ENCODE results near the gene TACC3.

TACC3 gene

DNA sequence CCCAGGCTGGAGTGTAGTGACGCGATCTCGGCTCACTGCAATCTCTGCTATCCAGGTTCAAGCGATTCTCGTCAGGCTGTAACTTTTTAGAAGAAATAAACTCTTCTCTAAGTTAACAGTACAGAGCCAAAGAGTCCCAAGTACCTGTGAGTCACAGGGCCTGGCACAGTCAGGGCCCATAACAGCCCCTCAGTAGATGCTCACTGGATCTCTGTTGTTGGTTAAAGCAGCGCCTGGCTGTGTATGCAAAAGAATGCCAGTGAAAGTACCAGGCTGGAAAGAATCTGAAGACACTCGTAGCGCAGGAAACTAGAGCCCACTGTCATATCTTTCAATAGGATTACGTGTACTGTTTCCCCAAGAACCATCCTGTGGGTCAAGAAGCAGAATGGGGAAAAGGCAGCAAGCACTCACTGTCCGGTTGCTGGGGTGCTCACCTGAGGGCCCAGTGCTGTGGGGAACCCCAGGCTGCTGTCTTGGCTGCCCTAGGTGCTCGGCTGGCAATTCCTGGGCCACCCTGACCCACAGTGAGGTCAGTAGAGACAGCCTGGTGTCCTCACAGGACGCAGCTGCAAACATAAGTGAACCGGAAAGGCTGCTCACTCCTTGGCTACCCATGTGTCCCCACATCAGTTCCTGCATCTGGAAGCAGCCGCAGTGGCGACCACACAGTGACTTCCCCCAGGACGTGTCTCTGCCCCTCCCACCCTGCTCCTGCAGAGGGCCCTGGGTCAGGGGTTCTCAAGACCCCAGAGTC, 6.1 kb upstream of the TACC3 start:
- no peaks in the 10 kb centered on the region for H3K4me1 ChIP-seq (ENCODE audit: control insufficient read depth, insufficient read depth, low read length)
- no peak for TF ChIP-seq SP2 (tag by site-specific recombination; IDR thresholded peaks at IDR 0.05)
- ChIA-PET POLR2A (interaction anchor here (0.7 kb wide), 1 partner anchor 19 kb away, joined by 3 read pairs; no protein-coding TSS in a partner anchor), CTCF (interaction anchor here (3.4 kb wide), 1 partner anchor 22 kb away, joined by 14 read pairs; no protein-coding TSS in a partner anchor)
- H3K36me3 ChIP-seq (ENCODE audit: control insufficient read depth in 2 of 2, insufficient read depth in 1 of 2, low read length in 2 of 2) = peaks cover 0 to 43% of the 10 kb centered on the region in 2 experiments; a peak in 2 of 3 replicates
- H3K9me3 ChIP-seq (ENCODE audit: control insufficient read depth, insufficient read depth, low read depth, low read length) = no peaks in the 10 kb centered on the region
- peak overlapping the region; percentile 4; the same call in 1 of the 2 replicates for H3K27ac ChIP-seq (ENCODE audit: extremely low read depth, low read depth, low read length)
- H3K4me3 ChIP-seq (ENCODE audit: low read depth, low read length) = no peak overlapping the region

GRCh38 chr4:1716065-1716945, 5.0 kb upstream of the TACC3 start:
- Histone ChIP-seq H3K9me3 (ENCODE audit: control insufficient read depth, insufficient read depth, low read depth, low read length) (no peaks in the 10 kb centered on the region), H3K4me3 (ENCODE audit: low read depth, low read length) (no peak overlapping the region), H3K36me3 (ENCODE audit: control insufficient read depth in 2 of 2, insufficient read depth in 1 of 2, low read length in 2 of 2) (peaks cover 0 to 37% of the 10 kb centered on the region in 2 experiments; a peak in 1 of 3 replicates), H3K27ac (ENCODE audit: extremely low read depth, low read depth, low read length) (peak overlapping the region; percentile 12; the same call in 1 of the 2 replicates), H3K4me1 (ENCODE audit: control insufficient read depth, insufficient read depth, low read length) (no peaks in the 10 kb centered on the region)
- CTCF ChIA-PET = interaction anchor here (0.7 kb wide), 1 partner anchor 26 kb away, joined by 3 read pairs; no protein-coding TSS in a partner anchor
- POLR2A ChIA-PET = interaction anchor here (0.7 kb wide), 1 partner anchor 20 kb away, joined by 3 read pairs; no protein-coding TSS in a partner anchor
- TF ChIP-seq ZIC2 (tag by site-specific recombination; IDR thresholded peaks at IDR 0.05) (peak; percentile 85), ZNF837 (tag by site-specific recombination; IDR thresholded peaks at IDR 0.05) (no peak), ZNF10 (tag by site-specific recombination; IDR thresholded peaks at IDR 0.05) (peak; percentile 98), ZFHX2 (tag by site-specific recombination; conservative IDR thresholded peaks at IDR 0.05) (no peak), GLIS2 (tag by site-specific recombination; IDR thresholded peaks at IDR 0.05) (0 out of 2 replicates have a peak, but pooled peaks have one; percentile 19), ZBTB8A (tag by site-specific recombination; IDR thresholded peaks at IDR 0.05) (0 out of 2 replicates have a peak, but pooled peaks have one; percentile 25), ZNF157 (tag by site-specific recombination; IDR thresholded peaks at IDR 0.05) (no peak), ZNF248 (tag by site-specific recombination; IDR thresholded peaks at IDR 0.05) (no peak), ZNF600 (tag by site-specific recombination; IDR thresholded peaks at IDR 0.05) (0 out of 2 replicates have a peak, but pooled peaks have one; percentile 29)
- TF ChIP-seq, protein P1, sequence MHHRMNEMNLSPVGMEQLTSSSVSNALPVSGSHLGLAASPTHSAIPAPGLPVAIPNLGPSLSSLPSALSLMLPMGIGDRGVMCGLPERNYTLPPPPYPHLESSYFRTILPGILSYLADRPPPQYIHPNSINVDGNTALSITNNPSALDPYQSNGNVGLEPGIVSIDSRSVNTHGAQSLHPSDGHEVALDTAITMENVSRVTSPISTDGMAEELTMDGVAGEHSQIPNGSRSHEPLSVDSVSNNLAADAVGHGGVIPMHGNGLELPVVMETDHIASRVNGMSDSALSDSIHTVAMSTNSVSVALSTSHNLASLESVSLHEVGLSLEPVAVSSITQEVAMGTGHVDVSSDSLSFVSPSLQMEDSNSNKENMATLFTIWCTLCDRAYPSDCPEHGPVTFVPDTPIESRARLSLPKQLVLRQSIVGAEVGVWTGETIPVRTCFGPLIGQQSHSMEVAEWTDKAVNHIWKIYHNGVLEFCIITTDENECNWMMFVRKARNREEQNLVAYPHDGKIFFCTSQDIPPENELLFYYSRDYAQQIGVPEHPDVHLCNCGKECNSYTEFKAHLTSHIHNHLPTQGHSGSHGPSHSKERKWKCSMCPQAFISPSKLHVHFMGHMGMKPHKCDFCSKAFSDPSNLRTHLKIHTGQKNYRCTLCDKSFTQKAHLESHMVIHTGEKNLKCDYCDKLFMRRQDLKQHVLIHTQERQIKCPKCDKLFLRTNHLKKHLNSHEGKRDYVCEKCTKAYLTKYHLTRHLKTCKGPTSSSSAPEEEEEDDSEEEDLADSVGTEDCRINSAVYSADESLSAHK (tag by site-specific recombination; IDR thresholded peaks at IDR 0.05) = peak; percentile 65

DNA sequence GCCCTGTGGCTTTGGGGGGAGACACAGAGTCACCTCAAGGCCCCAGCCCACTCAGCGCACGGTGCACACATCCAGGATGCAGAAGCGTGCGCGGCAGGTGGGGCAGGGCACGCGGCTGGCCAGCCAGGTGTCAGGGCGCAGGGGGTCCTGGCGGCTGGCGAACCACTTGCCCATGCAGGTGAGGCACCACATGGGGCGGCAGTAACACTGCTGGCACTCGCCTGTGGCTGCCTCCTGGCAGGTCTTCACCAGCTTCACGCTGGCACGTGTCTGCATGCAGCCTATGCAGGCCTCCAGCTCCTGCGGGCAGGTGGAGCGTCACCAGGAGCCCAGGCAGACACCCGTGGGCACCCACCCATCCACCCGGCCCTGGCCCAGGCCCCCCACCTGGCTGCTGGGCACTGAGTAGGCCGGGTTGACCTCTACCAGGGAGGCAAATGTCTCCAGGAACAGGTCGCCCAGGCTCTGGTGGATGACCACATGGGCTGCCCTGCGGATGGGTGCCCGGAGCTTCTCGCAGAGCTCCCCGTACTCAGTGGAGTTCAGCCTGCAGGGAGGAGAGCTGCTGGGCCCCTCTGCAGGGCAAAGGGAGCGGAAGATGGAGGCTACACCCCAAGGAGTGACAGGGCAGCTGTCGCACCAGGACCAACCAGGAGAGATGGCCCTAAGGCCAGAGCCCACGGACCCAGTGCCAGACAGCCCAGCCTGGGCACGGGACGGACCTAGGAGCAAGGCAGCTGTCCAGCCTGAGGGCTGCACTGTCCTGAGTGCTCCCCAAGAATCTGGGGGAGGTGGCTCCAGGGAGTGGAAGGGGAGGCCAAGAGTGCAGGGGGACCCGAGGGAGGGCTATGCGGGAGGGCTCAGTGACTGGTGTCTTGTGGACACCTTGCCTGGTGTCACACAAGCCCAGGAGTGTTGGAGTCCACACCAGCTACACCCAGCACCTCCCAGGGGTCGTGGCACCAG, 3.9 kb upstream of the TACC3 start:
- ChIA-PET POLR2A (no interaction called here), CTCF (no interaction called here)
- Histone ChIP-seq H3K27ac (ENCODE audit: extremely low read depth, low read depth, low read length) (no peak overlapping the region), H3K9me3 (ENCODE audit: control insufficient read depth, insufficient read depth, low read depth, low read length) (no peaks in the 10 kb centered on the region), H3K4me1 (ENCODE audit: control insufficient read depth, insufficient read depth, low read length) (no peaks in the 10 kb centered on the region), H3K4me3 (ENCODE audit: low read depth, low read length) (no peak overlapping the region), H3K36me3 (ENCODE audit: control insufficient read depth in 2 of 2, insufficient read depth in 1 of 2, low read length in 2 of 2) (peaks cover 0 to 37% of the 10 kb centered on the region in 2 experiments; a peak in 1 of 3 replicates)
- TF ChIP-seq ZIC2 (tag by site-specific recombination; IDR thresholded peaks at IDR 0.05) = peak; percentile 66; the same call in 1 of the 2 replicates
- TF ChIP-seq ZNF629 (tag by site-specific recombination; IDR thresholded peaks at IDR 0.05) = no peak
- TF ChIP-seq ZBTB48 (tag by site-specific recombination; IDR thresholded peaks at IDR 0.05) = no peak

Data from HEK293 (cell line).